Measurements from ENCODE around the gene DDX23. TPM values are rescaled to one million over a fixed set of nuclear protein-coding genes. Genes with fewer than 3 reads are reported as not detected.
"Not testable (repeated sequence)": the region's sequence is repeated elsewhere in the genome, so short reads cannot be mapped to it uniquely, and the experiment has no call there.

DDX23 gene
- total RNA-seq, 2 experiments from 2014 or later, result 115 to 125 TPM

- DNase-seq, result no peak
- Mint-ChIP-seq H3K4me3 (no peak overlapping the region), H3K4me1 (ENCODE audit: low read depth) (peaks cover 4% of the 10 kb centered on the region), H3K27me3 (ENCODE audit: low read depth) (peaks cover 18% of the 10 kb centered on the region), H3K36me3 (ENCODE audit: low read depth) (no peaks in the 10 kb centered on the region), H3K27ac (no peak overlapping the region), H3K9me3 (no peaks in the 10 kb centered on the region)
- intact Hi-C loops (cut with micrococcal nuclease), result no loop called here
- CTCF ChIA-PET, result interaction anchor here (0.9 to 1.5 kb wide), 2 partner anchors 12 to 13 kb away, joined by 3 to 5 read pairs; partner anchors contain the start of gene RND1
Observed at GRCh38 chr12:48878548-48878947, 26.6 kb upstream of the DDX23 start.

DNA sequence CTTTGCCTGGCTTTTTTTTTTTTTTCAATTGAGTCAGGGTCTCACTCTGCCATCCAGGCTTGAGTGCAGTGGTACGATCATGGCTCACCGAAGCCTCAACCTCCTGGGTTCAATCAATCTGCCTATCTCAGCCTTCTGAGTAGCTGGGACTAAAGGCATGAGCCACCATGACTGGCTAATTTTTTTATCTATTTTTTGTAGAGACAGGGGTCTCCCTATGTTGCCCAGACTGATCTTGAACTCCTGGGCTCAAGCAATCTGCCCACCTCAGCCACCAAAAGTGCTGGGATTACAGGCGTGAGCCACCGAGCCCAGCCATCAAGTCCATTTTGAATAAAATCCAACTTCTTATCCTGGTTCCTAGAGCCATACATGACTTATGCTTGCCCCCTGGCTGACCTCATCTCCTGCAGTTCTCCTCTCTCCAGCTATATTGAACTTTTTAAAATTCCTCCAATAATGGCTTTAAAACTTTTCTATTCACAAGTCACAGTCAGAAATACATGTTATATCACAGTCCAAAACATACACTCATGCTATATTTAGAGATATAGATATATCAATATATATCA is 24.1 kb upstream of the DDX23 start:
- intact Hi-C loops (cut with micrococcal nuclease), result no loop called here
- DNase-seq, result no peak
- H3K27me3 Mint-ChIP-seq (ENCODE audit: low read depth), result peaks cover 11% of the 10 kb centered on the region
- CTCF ChIA-PET, result interaction anchor here (0.6 kb wide), 1 partner anchor 119 kb away, joined by 4 read pairs; no protein-coding TSS in a partner anchor
- H3K4me3 Mint-ChIP-seq, result no peak overlapping the region
- H3K9me3 Mint-ChIP-seq, result no peaks in the 10 kb centered on the region
- H3K36me3 Mint-ChIP-seq (ENCODE audit: low read depth), result no peaks in the 10 kb centered on the region
- H3K4me1 Mint-ChIP-seq (ENCODE audit: low read depth), result no peaks in the 10 kb centered on the region
- H3K27ac Mint-ChIP-seq, result no peak overlapping the region

DNA sequence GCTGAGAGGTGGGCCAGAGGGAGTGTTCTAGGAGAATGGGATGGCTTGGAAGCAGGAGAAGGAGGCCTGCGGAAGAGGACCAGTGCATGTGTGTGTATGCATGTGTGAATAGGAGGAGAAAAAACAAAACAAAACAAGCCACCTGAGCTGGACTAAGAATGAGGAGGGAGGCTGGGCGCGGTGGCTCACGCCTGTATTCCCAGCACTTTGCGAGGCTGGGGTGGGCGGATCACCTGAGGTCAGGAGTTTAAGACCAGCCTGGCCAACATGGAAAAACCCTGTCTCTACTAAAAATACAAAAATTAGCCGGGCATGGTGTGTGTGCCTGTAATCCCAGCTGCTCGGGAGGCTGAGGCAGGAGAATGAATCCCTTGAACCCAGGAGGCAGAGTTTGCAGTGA is 21.6 kb upstream of the DDX23 start:
- H3K4me3 Mint-ChIP-seq; DNase-seq; H3K36me3 Mint-ChIP-seq (ENCODE audit: low read depth); intact Hi-C loops (cut with micrococcal nuclease); H3K27me3 Mint-ChIP-seq (ENCODE audit: low read depth); H3K4me1 Mint-ChIP-seq (ENCODE audit: low read depth); H3K27ac Mint-ChIP-seq; H3K9me3 Mint-ChIP-seq: not testable (repeated sequence)
- CTCF ChIA-PET, result interaction anchor here (1.0 to 1.5 kb wide), 5 partner anchors 13 to 114 kb away, joined by 3 to 6 read pairs (median 5); no protein-coding TSS in a partner anchor

- intact Hi-C loops (cut with micrococcal nuclease), result no loop called here
- Mint-ChIP-seq H3K27me3 (ENCODE audit: low read depth) (no peaks in the 10 kb centered on the region), H3K36me3 (ENCODE audit: low read depth) (no peaks in the 10 kb centered on the region), H3K27ac (no peak overlapping the region), H3K4me1 (ENCODE audit: low read depth) (no peaks in the 10 kb centered on the region), H3K4me3 (no peak overlapping the region), H3K9me3 (no peaks in the 10 kb centered on the region)
- DNase-seq, result no peak
- CTCF ChIA-PET, result interaction anchor here (1.0 to 1.5 kb wide), 3 partner anchors 13 to 115 kb away, joined by 3 to 6 read pairs (median 3); no protein-coding TSS in a partner anchor
Observed at GRCh38 chr12:48873096-48873495, 21.1 kb upstream of the DDX23 start.

- no peak for DNase-seq
- Mint-ChIP-seq H3K4me3 (no peak overlapping the region), H3K4me1 (ENCODE audit: low read depth) (peaks cover 16% of the 10 kb centered on the region), H3K36me3 (ENCODE audit: low read depth) (no peaks in the 10 kb centered on the region), H3K27me3 (ENCODE audit: low read depth) (peaks cover 9% of the 10 kb centered on the region), H3K9me3 (no peaks in the 10 kb centered on the region), H3K27ac (no peak overlapping the region)
- intact Hi-C loops (cut with micrococcal nuclease), result no loop called here
- CTCF ChIA-PET, result interaction anchor here (2.1 to 9.2 kb wide), 3 partner anchors 15 to 119 kb away, joined by 7 to 86 read pairs (median 19); partner anchors contain the start of gene DDX23
Observed at GRCh38 chr12:48869191-48869590, 17.2 kb upstream of the DDX23 start.

DNA sequence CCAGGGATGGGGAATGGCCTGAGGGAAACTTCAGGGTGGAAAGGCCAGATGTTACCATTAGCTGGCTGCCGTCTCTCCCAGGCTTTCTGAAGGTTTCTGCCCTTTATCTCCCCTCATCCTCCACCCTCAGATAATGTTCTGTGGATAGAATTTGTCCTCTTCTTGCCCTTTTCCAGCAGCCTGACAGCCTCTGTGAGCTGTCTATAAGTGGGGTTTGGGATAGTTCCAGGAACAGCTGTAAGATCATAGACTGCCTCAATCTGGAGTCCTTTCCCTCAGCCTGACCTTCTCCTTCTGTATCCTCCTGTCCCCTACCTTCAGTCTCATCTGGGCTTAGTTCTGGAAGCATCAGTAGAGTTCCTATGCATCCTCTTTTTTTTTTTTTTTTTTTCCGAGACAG is 16.5 kb upstream of the DDX23 start:
- peaks cover 20% of the 10 kb centered on the region for H3K4me1 Mint-ChIP-seq (ENCODE audit: low read depth)
- H3K9me3 Mint-ChIP-seq, result no peaks in the 10 kb centered on the region
- DNase-seq, result no peak
- intact Hi-C loops (cut with micrococcal nuclease), result no loop called here
- no peaks in the 10 kb centered on the region for H3K36me3 Mint-ChIP-seq (ENCODE audit: low read depth)
- H3K27me3 Mint-ChIP-seq (ENCODE audit: low read depth), result peaks cover 14% of the 10 kb centered on the region
- H3K4me3 Mint-ChIP-seq, result no peak overlapping the region
- H3K27ac Mint-ChIP-seq, result no peak overlapping the region
- CTCF ChIA-PET, result interaction anchor here (2.1 to 9.2 kb wide), 4 partner anchors 14 to 120 kb away, joined by 7 to 86 read pairs (median 14); partner anchors contain the start of gene DDX23

DNA sequence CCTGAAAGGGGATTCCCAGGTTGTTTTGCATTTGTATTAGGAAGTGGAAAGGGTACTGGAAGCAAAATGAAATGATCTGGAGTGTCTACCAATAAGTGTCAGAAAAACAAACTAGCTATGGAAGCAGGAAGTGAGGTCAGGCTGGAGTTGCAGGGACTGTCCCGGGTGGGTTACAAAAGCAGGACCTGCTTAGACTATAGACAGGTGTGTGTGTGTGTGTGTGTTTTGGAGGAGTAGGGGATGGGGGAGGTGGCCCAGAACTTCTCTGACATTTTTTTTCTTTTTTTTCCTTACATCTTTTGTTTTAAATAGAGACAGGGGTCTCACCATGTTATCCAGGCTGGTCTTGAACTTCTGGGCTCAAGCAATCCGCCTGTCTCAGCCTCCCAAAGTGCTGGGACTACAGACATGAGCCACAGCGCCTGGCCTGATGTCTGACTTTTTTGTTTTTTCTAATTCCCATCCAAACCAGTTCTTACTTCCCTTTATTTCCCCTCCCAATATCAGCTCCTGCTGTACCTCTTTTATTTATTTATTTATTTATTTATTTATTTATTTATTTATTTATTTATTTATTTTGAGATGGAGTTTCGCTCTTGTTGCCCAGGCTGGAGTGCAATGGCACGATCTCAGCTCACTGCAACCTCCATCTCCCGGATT is 14.2 kb upstream of the DDX23 start:
- Mint-ChIP-seq H3K27ac (peak overlapping the region; percentile 62), H3K4me1 (ENCODE audit: low read depth) (peaks cover 20% of the 10 kb centered on the region), H3K27me3 (ENCODE audit: low read depth) (peaks cover 22% of the 10 kb centered on the region), H3K9me3 (no peaks in the 10 kb centered on the region), H3K36me3 (ENCODE audit: low read depth) (peaks cover 2% of the 10 kb centered on the region), H3K4me3 (peak overlapping the region; percentile 87)
- DNase-seq, result no peak
- CTCF ChIA-PET, result interaction anchor here (0.7 to 9.2 kb wide), 9 partner anchors 12 to 222 kb away, joined by 3 to 86 read pairs (median 4); partner anchors contain the start of gene DDX23
- intact Hi-C loops (cut with micrococcal nuclease), result loop anchor here (1.0 kb wide), 3 partner anchors 14 to 184 kb away; partner anchors contain the start of genes DDX23, KANSL2 and PRKAG1

DNA sequence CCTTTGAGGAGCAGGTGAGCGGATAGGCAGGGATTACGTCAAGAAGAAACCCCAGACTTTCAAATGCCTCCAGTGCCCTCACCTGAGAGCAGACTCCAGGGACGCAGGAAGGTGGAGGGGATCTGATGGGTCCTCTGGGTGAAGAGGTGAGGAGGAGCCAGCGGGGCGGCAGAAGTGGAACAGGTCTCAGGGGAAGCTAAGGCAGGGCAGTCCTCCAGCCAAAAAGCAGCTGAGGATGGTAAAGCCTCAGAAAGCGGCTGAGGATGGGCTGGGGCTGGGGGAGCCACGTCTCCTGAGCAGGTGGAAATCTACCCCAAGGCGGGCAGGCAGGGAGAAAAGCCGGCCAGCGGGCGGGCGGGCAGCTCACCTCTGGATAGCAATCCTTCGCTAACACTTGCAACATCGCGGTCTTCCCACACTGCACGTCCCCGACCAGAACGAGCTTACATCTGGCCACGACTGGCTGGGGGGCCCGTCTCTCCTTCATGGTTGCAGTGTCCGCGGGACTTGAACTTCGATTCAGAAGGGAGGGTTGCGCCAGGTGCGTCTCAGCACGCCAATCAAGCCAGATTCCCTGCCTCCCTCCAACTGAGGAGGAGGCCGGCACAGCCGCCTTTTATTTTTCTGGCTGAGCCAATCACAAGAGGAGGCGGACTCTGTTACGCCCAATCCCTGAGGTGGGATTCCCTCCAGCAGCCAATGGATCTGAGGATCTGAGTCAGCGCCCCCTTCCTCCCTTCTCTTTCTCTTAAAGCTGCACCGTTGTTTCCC is 13.5 kb upstream of the DDX23 start, which contains the start of gene RND1:
Gene RND1, minus strand, starts transcription at position 590 of the 771 bp plus-strand sequence. Its CDS starts 103 bp downstream, at position 487.
- Mint-ChIP-seq H3K4me1 (ENCODE audit: low read depth) (peaks cover 22% of the 10 kb centered on the region), H3K4me3 (peak within 1 kb of the TSS; percentile 87), H3K36me3 (ENCODE audit: low read depth) (peaks cover 5% of the 10 kb centered on the region), H3K27ac (peak within 1 kb of the TSS; percentile 62), H3K9me3 (no peaks in the 10 kb centered on the region), H3K27me3 (ENCODE audit: low read depth) (peaks cover 22% of the 10 kb centered on the region)
- DNase-seq, result peak; percentile 93
- CTCF ChIA-PET, result interaction anchor here (0.5 to 9.2 kb wide), 9 partner anchors 11 to 223 kb away, joined by 3 to 86 read pairs (median 4); partner anchors contain the start of gene DDX23
- intact Hi-C loops (cut with micrococcal nuclease), result loop anchor here (1.0 to 2.0 kb wide), 6 partner anchors 13 to 183 kb away; partner anchors contain the start of genes CCNT1, DDX23, FKBP11 and KANSL2

DNA sequence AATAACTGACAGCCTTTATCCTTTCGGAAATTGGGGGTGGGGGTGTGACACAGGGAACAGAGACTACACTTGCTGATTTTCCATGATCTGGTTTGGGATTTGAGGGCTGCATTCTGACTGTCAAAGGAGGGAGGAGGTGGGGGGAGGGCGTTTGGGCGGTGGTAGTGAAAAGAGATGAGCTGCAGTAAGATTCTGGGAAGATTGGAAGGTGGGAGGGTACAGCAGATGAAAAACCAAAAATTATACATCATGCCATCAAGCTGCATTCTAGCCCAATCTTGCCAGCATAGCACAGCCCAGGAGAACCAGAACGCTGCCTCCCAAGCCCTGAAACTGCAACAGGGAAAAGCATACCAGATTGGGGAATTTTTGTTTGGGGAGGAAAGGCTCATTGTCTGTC is 11.3 kb upstream of the DDX23 start:
- peaks cover 5% of the 10 kb centered on the region for H3K36me3 Mint-ChIP-seq (ENCODE audit: low read depth)
- H3K27me3 Mint-ChIP-seq (ENCODE audit: low read depth), result peaks cover 22% of the 10 kb centered on the region
- no peak for DNase-seq
- H3K27ac Mint-ChIP-seq, result no peak overlapping the region
- intact Hi-C loops (cut with micrococcal nuclease), result no loop called here
- CTCF ChIA-PET, result interaction anchor here (0.8 to 9.2 kb wide), 5 partner anchors 9 to 125 kb away, joined by 3 to 86 read pairs (median 3); partner anchors contain the start of gene DDX23
- H3K4me3 Mint-ChIP-seq, result no peak overlapping the region
- peaks cover 22% of the 10 kb centered on the region for H3K4me1 Mint-ChIP-seq (ENCODE audit: low read depth)
- no peaks in the 10 kb centered on the region for H3K9me3 Mint-ChIP-seq

DNA sequence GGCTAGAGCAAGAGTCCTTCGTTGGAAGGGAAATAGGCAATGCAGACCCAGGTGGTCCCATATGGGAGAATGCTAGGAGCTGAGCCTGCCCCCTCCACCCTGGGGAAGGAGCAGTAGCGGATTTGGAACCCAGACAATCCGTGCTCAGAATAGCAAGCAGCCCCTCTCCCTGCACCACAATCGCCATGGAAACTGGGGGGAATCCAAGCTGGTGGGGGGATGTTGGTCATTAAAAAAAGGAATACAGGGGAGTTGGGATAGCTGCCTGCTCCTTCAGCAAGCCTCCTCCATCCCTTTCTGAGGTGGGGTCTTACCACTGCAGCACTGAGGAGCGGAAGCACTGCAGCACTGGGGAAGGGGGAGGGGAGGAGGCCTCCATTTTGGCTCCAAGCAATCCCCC is 10.8 kb upstream of the DDX23 start:
- no peak for DNase-seq
- Mint-ChIP-seq H3K4me1 (ENCODE audit: low read depth) (peaks cover 22% of the 10 kb centered on the region), H3K36me3 (ENCODE audit: low read depth) (peaks cover 5% of the 10 kb centered on the region), H3K4me3 (no peak overlapping the region), H3K27me3 (ENCODE audit: low read depth) (peaks cover 22% of the 10 kb centered on the region), H3K27ac (no peak overlapping the region), H3K9me3 (no peaks in the 10 kb centered on the region)
- CTCF ChIA-PET, result interaction anchor here (1.2 to 9.2 kb wide), 4 partner anchors 9 to 125 kb away, joined by 3 to 86 read pairs (median 11); partner anchors contain the start of gene DDX23
- intact Hi-C loops (cut with micrococcal nuclease), result no loop called here

DNA sequence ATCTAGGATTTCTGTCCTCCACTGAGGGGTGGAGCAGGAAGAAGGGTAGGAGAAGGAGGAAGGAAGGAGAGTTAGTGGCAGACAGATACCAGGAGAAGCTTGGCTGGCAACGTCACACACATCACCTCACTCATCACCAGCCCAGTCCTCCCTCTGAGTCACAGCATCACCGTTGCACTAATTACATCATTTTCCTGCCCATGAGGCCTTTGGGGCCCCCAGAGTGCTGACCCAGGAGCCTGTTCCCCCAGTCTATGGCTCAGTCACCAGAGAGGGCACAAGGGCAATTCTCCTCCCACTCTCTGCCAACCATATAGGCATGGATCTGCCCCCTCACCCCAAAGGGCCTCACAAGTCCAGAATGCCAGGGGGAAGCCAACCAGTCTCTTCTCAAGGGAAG is 9.1 kb upstream of the DDX23 start:
- Mint-ChIP-seq H3K9me3 (no peaks in the 10 kb centered on the region), H3K27ac (no peak overlapping the region), H3K4me1 (ENCODE audit: low read depth) (peaks cover 20% of the 10 kb centered on the region), H3K27me3 (ENCODE audit: low read depth) (peaks cover 22% of the 10 kb centered on the region), H3K4me3 (no peak overlapping the region), H3K36me3 (ENCODE audit: low read depth) (peaks cover 5% of the 10 kb centered on the region)
- intact Hi-C loops (cut with micrococcal nuclease), result no loop called here
- CTCF ChIA-PET, result interaction anchor here (0.6 to 9.2 kb wide), 4 partner anchors 7 to 127 kb away, joined by 3 to 86 read pairs (median 5); partner anchors contain the start of gene DDX23
- no peak for DNase-seq
